ENCODE data around the gene RANBP1.

The RANBP1 gene

GRCh38 chr22:20176421-20177085, 60.6 kb downstream of the RANBP1 start:
- no peak for DNase-seq
